ENCODE results near the gene CREBBP.
"Not testable (repeated sequence)": the region's sequence is repeated elsewhere in the genome, so short reads cannot be mapped to it uniquely, and the experiment has no call there.

Gene CREBBP

GRCh38 chr16:3880623-3881498 is at the start of gene CREBBP:
CREBBP (minus strand) TSS chr16:3880713; CDS start chr16:3879916, 797 bp downstream.
- DNase-seq, result peak; percentile 87

GRCh38 chr16:3927147-3927546 is 46.6 kb upstream of the CREBBP start:
- DNase-seq, result not testable (repeated sequence)

DNA sequence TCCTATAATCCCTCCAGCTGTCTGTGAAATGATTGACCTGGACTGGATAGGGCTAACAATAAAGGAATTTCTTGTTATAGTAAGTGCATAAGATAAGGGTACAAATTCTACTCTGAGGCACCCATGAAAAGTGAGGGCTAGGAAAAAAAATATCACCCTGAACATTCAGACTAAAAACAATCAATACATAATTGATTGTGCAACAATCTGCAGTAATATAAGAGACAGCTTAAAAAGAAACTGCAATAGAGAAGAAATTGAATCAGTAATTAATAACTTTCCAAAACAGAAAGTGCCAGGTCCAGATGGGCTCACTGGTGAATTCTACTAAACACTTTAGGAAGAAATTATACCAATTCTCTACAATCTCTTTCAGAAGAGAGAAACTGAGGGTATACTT is 44.2 kb upstream of the CREBBP start:
- no peak for DNase-seq

DNA sequence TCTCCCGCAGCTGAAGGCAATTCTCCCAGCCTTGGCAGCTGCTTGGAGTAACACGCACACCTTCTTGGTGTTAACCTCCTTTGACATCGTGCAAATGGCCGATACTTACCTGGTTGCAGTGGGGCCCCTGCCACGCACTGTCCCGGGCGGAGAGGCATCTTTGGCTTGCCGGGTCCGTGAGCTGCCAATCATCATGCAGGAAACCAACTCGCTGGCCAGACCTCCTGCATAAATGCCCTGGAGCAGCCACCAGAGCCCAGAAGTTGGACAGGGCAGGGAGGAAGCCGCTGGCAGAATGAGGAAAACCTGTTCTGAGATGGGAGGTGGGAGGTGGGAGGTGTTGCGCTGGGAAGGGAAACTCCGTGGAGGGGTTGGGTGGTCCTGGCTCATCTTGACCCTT is 41.7 kb upstream of the CREBBP start:
- no peak for DNase-seq

DNA sequence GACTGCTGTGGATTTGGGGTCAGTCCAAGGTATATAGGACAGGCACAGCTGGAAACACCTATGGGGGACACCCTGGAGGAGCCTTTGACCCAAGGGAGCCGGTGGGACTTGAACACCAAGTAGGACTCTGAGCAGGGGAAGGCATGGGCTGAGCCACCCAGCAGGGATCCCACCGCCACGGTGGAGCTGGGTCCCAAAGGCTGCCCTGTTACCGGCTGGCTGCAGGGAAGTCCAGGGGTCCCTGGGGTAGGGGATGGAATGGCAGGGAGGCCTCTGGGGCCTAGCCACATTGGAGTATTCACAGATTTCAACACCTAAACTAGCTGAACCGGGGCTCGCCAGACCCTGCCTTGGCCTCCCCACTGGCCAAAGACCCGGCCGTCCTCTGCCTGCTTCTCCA is 39.7 kb upstream of the CREBBP start:
- DNase-seq, result no peak

DNA sequence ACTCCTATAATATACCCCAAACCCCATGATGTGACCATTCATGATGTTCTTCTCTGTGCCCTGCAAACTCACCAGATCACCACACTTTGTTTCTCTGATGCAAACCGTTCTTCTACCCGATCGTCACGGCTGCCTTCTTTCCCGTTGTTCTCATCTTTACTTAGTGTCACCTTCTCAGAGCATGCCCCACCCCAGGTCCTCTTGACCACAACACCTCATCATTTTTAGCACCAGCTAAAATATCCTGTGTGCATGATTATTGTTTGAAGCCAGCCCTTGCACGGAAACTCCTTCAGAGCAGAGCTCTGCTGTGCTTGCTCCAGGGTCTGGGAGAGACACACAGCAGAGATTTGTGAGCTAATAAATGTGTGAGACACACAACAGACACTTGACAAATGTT is 38.9 kb upstream of the CREBBP start:
- no peak for DNase-seq

DNA sequence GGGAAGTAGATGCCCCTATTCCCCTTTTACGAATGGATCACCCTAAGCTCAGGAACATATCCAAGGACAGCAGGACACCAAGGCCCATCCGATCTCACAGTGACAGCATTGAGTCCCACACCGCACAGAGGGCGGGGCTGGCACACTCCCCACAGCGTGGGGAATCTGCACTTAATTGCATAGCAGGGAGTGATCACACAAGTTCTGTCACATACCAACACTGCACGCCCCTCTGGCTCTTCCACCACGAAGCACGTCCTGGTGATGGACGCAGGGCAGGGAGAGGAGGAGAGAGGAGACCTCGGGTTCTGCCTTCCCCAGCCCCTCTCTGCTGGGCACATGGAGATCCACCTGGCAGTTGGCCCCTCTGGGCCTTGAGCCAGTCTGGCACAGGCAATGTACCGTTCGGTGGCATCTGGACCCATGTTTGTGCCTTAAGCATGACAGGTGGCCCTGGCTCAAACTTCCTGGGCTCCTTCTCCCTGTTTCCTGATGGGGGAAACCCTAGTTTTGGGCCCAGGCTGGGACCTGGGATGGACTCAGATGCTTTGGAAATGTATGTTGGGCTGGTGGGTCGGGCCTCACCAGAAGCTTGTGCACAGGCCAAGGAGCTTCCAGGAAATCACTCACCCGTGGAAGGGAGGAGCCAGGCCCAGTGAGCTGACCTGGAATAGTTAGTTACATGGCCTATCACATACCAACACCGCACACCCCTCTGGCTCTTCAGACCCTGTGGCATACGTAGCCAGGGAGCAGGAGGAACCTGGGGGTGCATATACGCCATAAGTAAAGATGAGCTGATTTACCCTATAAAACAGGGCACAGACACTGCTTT is 35.1 kb upstream of the CREBBP start:
- DNase-seq, result no peak

- no peak for DNase-seq
Observed at GRCh38 chr16:3912897-3913296, 32.4 kb upstream of the CREBBP start.

DNA sequence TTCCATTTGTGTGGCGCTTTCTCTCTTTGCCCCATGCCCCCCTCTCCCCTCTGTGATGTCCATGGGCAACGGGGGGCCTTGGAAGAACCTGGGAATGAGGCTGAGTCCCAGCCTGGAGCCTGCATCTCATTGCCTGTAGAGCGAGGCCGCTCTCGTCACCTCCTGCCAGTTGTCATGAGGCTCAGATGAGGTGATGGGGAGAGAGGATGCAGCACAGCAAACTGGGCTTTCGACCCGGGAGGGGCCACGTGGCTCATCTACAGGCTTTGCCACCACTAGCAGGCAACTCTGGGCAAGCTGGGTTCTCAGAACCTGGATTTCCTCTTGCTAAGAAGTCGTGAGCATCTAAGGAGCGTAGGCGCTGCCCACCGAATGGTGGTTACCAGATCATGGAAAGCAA is 31.9 kb upstream of the CREBBP start:
- no peak for DNase-seq

DNA sequence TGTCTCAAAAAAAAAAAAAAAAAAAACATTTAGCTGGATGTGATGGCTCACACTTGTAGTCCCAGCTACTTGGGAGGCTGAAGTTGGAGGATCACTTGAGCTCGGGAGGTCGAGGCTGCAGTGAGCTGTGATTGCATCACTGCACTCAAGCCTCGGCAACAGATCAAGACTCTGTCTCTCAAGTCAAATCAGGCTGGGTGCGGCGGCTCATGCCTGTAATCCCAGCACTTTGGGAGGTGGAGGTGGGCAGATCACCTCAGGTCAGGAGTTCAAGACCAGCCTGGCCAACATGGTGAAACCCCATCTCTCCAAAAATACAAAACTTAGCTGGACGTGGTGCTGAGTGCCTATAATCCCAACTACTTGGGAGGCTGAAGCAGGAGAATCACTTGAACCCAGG is 31.2 kb upstream of the CREBBP start:
- DNase-seq, result not testable (repeated sequence)

DNA sequence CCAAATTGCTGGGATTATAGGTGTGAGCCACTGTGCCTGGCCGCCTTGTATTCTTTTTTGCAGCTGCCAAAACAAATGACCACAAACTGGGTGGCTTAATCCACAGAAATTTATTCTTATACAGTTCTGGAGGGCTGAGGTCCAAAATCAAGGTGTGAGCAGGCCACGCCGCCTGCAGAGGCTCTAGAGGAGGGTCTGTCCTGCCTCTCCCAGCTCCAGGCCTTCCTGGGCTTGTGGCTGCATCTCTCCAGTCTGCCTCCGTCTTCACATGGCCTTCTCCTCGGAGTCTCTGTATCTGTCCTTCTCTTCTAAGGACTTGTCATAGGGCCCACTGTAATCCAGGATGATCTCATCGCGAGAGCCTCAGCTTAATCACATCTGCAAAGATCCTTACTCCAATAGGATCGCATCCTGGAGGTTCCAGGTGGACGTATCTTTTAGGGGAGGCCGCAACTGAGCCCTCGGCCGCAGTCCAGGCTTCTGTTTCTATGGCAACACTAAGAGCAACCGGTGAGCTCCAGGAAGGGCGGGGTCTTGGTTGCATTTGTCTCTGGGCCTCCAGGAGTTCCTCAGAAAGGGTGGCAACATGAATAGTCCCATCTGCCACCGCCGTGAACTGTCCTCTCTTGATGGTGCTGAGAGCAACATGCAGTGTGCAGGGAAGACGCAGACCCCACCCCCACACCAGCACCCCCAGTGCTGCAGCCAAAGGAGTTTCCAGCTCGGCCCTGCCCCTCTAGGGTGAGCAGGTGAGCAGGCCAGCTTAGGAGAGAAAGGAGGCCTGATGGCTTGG is 29.5 kb upstream of the CREBBP start:
- DNase-seq, result no peak

- no peak for DNase-seq
Observed at GRCh38 chr16:3908951-3909437, 28.5 kb upstream of the CREBBP start.

GRCh38 chr16:3907586-3907985 is 27.1 kb upstream of the CREBBP start:
- DNase-seq, result no peak

DNA sequence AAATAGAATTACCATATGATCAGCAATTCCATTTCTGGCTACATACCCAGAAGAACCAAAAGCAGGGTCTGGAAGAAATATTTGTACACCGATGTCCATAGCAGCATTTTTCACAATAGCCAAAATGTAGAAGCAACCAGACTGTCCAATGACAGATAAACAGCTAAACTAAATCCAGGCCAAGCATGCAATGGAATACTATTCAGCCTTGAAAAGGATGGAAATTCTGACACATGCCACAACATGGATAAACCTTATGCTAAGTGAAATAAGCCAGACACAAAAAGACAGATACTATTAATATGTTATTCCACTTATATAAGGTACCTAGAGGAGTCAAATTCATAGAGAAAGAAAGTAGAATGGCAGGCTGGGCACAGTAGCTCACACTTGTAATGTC is 25.9 kb upstream of the CREBBP start:
- no peak for DNase-seq

DNA sequence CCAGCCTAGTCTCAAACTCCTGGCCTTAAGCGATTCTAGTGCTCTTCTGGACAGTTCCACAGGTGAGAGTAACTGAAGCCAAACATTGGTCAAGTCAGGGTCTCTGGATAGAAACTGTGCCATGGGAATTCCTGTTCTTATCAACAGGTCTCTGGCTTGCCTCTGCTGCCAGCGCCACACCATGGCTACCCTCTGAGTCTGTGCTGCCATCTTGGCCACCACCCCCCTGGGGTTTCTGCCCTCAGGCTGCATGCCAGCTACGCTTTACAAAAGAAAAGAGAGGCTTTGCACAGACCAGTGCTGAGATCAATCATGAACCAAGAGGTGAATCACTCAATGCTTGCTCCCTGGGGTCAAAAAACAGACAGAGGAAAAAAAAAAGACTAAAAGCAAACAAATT is 24.4 kb upstream of the CREBBP start:
- no peak for DNase-seq

- no peak for DNase-seq
Observed at GRCh38 chr16:3890091-3890490, 9.6 kb upstream of the CREBBP start.

- no peak for DNase-seq
Observed at GRCh38 chr16:3889059-3889458, 8.5 kb upstream of the CREBBP start.

GRCh38 chr16:3885999-3886398 is 5.5 kb upstream of the CREBBP start:
- not testable (repeated sequence) for DNase-seq

- no peak for DNase-seq
Observed at GRCh38 chr16:3884398-3884797, 3.9 kb upstream of the CREBBP start.

DNA sequence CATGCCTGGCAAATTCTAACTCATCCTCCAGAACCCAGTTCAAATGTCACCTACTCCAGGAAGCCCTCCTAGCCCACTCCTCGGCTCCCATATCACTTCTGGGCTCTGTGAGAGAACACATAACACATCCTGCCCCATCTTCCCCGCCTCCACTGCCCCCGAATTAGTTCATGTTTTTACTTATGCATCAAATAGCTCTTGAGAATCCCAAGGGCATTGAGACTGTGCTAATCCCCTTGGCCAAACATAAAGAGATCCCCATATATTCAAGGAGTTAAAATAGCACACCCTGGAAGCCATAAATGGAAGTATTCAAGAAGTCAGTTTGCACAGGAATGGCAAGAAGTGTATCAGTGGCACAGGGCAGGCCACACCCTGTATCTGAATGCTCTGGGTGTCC is 2.0 kb upstream of the CREBBP start:
- DNase-seq, result no peak

DNA sequence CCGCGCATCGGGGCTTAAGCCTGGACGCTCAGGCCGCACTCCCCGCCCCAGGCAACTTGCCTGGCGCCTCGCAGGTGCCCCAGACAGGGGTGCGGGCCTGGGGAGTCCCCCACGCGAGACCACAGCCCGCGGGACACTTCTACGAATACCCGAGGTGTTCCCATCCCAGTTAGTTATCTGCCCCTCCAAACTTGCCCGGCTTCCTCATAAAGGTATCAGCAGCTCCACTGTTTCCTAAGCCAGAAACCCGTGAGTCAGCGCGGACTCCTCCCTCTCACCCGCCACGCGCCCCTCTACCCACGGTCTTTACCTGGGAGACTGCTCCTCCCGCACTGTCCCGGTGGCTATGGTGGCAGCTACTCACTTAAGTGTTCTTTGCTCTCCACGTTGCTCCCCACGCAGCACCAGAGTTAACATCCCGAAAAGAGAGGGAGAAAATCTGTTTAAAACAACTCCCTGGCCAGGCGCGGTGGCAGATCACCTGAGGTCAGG is 1.0 kb upstream of the CREBBP start:
- peak; percentile 27 for DNase-seq

DNA sequence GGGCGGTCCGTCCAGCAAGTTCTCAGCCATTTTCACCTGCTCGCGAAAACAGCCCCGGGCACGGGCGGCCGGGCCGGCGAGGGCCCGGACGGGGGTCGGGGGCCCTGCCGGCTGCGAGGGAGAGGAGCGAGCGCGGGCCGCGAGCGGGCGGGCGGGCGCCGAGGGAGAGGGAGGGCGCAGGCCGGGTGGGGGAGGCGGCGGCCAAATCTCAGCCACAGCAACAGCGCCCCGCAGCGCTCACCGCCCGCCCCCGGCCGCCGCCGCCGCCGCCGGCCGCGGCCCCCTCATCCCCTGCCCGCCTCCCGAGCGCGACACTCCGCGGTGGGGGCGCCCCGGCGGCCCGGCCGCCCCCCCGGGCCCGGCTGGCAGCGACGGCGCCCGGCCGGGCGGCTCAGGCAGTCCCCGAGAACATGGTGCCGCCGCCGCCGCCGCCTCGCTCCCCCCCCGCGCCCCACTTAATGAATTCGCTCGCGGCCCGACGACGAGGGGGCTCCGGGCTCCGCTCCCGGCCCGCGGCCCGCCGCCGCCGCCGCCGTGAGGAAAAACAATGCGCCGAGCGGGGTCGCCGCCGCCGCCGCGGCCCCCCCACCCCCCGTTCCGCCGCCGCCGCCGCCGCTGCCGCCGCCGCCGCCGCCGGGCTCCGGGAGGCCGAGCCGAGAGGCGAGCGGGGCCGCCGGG is 487 bp downstream of the CREBBP start:
- peak; percentile 80 for DNase-seq

All from stimulated activated CD4-positive, alpha-beta T cell treated with anti-CD3 and anti-CD28 coated beads, Interleukin-15, amount 100 ng/mL, for 24 hours (primary cell).